ENCODE results near the gene PPP6R2.

DNA sequence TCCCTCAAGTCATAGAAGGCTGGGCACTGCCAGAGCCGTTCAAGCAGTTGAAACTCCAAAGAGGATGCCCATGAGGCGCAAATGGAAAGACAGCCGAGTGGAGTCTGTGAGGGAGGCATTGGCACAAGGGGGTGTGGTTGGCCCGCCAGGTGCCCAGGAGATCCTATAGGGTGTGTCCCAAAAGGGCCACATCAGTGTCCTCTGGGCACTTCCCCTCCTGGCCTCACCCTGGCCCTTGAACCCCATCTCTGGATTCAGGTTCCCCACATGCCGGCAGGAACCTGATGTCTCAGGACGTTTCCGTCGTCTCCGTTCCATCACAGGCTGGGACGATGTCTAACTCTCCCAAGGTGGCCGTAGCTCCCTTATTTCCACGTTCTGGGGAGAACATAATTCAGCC, 77.5 kb downstream of the PPP6R2 start:
- TF ChIP-seq POLR2A (IDR thresholded peaks at IDR 0.05) (no peak), EP300 (IDR thresholded peaks at IDR 0.05) (no peak), POLR2AphosphoS5 (IDR thresholded peaks at IDR 0.05) (no peak)
- TF ChIP-seq, protein P1, sequence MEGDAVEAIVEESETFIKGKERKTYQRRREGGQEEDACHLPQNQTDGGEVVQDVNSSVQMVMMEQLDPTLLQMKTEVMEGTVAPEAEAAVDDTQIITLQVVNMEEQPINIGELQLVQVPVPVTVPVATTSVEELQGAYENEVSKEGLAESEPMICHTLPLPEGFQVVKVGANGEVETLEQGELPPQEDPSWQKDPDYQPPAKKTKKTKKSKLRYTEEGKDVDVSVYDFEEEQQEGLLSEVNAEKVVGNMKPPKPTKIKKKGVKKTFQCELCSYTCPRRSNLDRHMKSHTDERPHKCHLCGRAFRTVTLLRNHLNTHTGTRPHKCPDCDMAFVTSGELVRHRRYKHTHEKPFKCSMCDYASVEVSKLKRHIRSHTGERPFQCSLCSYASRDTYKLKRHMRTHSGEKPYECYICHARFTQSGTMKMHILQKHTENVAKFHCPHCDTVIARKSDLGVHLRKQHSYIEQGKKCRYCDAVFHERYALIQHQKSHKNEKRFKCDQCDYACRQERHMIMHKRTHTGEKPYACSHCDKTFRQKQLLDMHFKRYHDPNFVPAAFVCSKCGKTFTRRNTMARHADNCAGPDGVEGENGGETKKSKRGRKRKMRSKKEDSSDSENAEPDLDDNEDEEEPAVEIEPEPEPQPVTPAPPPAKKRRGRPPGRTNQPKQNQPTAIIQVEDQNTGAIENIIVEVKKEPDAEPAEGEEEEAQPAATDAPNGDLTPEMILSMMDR (IDR thresholded peaks at IDR 0.05): no peak
